GM23248 (cell line): Measurements from ENCODE around the gene FAM98A.

ENCODE experiments used
- EZH2 ChIP-seq: fragments of 200-600 bp; sonication (generic); IDR thresholded peaks from 2 replicates; pipeline ENCODE4 v1.6.1; 2018; ENCODE audit warnings: antibody characterized with exemption, mild to moderate bottlenecking; ENCODE audit not compliant: insufficient read depth, poor library complexity, severe bottlenecking
- EZH2phosphoT487 ChIP-seq: fragments of 200-600 bp; sonication (generic); IDR thresholded peaks from 2 replicates; pipeline ENCODE4 v1.6.1; 2018; ENCODE audit warnings: antibody characterized with exemption, moderate library complexity, mild to moderate bottlenecking, low read depth; ENCODE audit not compliant: insufficient read depth

DNA sequence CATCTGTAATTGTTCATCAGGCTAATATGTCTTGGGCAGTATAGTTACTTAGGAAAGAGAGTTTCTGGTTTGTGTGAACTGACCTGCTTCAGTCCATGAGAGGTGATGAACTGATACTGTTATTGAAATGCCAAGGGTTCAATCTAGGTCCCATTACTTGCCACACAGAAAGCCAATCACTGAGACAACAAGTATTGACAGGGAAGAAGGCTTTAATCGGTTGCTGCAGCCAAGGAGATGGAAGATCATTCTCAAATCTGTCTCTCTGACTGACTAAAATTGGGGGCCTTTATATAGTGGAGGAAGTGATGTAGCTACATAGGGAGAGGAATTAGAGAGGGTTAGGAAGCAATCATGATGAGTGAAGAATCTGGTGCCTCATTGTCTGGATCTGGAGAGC, 19.9 kb upstream of the FAM98A start:
- TF ChIP-seq EZH2 = no peak
- TF ChIP-seq EZH2phosphoT487 = no peak
